Heart right ventricle (tissue), 16 donors: ENCODE results near the gene ZNRD2. TPM values are rescaled to one million over a fixed set of nuclear protein-coding genes. Genes with fewer than 3 reads are reported as not detected.

Source experiments
- ATAC-seq, 8 donors: fragments of 200-7000 bp; cut with Tn5 transposase; one replicate each; pipeline ENCODE4 v1.9.1; 2020; ENCODE audit warnings: mild to moderate bottlenecking in 8 of 8, moderate library complexity in 8 of 8, moderate number of reproducible peaks in 1 of 8
- DNase-seq, 2 donors: peaks; one replicate each; pipeline ENCODE4 v3.0.0-alpha.2; 2020
- H3K27ac ChIP-seq, 10 donors: fragments of 200-600 bp; sonication (generic) in 2 of 10; one replicate each; pipeline versions ENCODE4 v1.5.0 to v1.8.0; 2020 to 2022; ENCODE audit warnings: mild to moderate bottlenecking in 3 of 10
- H3K27me3 ChIP-seq, 7 donors: fragments of 200-600 bp; one replicate each; pipeline ENCODE4 v1.8.0; 2021 to 2022; ENCODE audit warnings: mild to moderate bottlenecking in 2 of 7
- H3K36me3 ChIP-seq, 9 donors: fragments of 200-600 bp; sonication (generic) in 1 of 9; one replicate each; pipeline versions ENCODE4 v1.5.0 to v1.8.0; 2020 to 2022; ENCODE audit warnings: mild to moderate bottlenecking in 2 of 9
- H3K4me1 ChIP-seq, 9 donors: fragments of 200-600 bp; sonication (generic) in 1 of 9; one replicate each; pipeline versions ENCODE4 v1.5.0 to v1.8.0; 2020 to 2022; ENCODE audit warnings: mild to moderate bottlenecking in 4 of 9
- H3K4me3 ChIP-seq, 10 donors: fragments of 200-600 bp; sonication (generic) in 2 of 10; one replicate each; pipeline versions ENCODE4 v1.5.0 to v1.8.0; 2020 to 2022; ENCODE audit warnings: mild to moderate bottlenecking in 7 of 10, moderate library complexity in 2 of 10
- H3K9me3 ChIP-seq, 11 donors: fragments of 200-600 bp in 10 of 11; sonication (generic) in 2 of 11; one replicate each; pipeline versions ENCODE4 v1.5.0 to v1.8.0; 2013 to 2022; ENCODE audit warnings: mild to moderate bottlenecking in 2 of 11, control low read depth in 1 of 11, moderate library complexity in 1 of 11
- CTCF ChIP-seq, 9 donors: fragments of 200-600 bp; sonication (generic) in 2 of 9; IDR thresholded peaks; one replicate each; pipeline versions ENCODE4 v1.5.0 to v1.8.0; 2021 to 2022; ENCODE audit warnings: antibody characterized with exemption in 9 of 9, mild to moderate bottlenecking in 5 of 9, moderate library complexity in 1 of 9
- WGBS, 2 donors: extraction: QIAGEN DNeasy Blood & Tissue Kit; methylation state at CpG; one replicate each; pipeline ENCODE4 v1.1.7; 2013; ENCODE audit warnings: inconsistent platforms in 1 of 2; 5-methylcytosine and 5-hydroxymethylcytosine counted together
- intact Hi-C, 10 donors: fragments of 100-400 bp; cut with DNase I; formaldehyde crosslinking; loops; one replicate each; pipeline versions ENCODE4 v1.11.1 to v1.14.2; 2022
- polyA plus RNA-seq, 2 donors: library from polyadenylated mRNA; stranded (reverse); fragments of 200-250 nt; gene quantifications; one replicate each; pipeline ENCODE4 v1.2.3, GENCODE V29; 2013
- total RNA-seq, 10 donors: library from RNA; stranded (reverse); fragmentation: NEBNext Ultra II Directional in 3 of 10; extraction: Animal tissue kit (Norgen Biotek cat#: 25700) in 3 of 10; gene quantifications; one replicate each; pipeline versions ENCODE4 v1.2.1 to v1.2.4, GENCODE V29; 2021 to 2023
- donor health status: Arrhythmogenic right ventricular cardiomyopathy.
- donor health status: ischemic (EF 13 %, LVEDD 7.1; RV severe dilation, severe dysfunction).
- donor health status: healthy with polysubstance abuse.
- donor health status: DM: no; HTN: yes; CAD: no.
- donor health status: DM: no; HTN: no; CAD: no.
- donor health status: ischemic (EF 25% LVEDD 6.9; RV normal size, moderate dysfunction).
- donor health status: ischemic (EF 25% LVEDD 5.7; RV mildly dilated, moderate dysfunction).
- donor health status: healthy.
- donor health status: DM: yes; HTN: yes; CAD: no.
- donor health status: Ischemic cardiomyopathy.
- donor health status: ischemic (EF 35%, LVEDD 5.7; RV mildly dilated, moderate dysfunction).
- donor health status: nonischemic (EF 11% LVEDD 7.7; RV severe dilation, severe dysfunction).
- donor health status: DM: yes; HTN: yes; CAD: no.
- donor health status: PGD.
- donor health status: ischemic (EF 29% LVEDD 5.4; RV normal size, mild dysfunction).
- donor health status: nonischemic (EF 23%, LVEDD 6.1; RV moderate dilation, normal function).

ZNRD2 gene
- total and polyA plus RNA-seq, 12 donors, result 23.7 to 92.0 (median 27.7) TPM

GRCh38 chr11:65537620-65538231, 32.6 kb upstream of the ZNRD2 start:
- Histone ChIP-seq H3K9me3 (no peaks in the 10 kb centered on the region), H3K4me3 (no peak overlapping the region), H3K27me3 (no peaks in the 10 kb centered on the region), H3K36me3 (peaks cover 0 to 72% (median 28%) of the 10 kb centered on the region in 9 donors), H3K27ac (peak overlapping the region in 1 of 10 donors; percentile 22), H3K4me1 (peaks cover 11 to 28% (median 21%) of the 10 kb centered on the region in 9 donors)
- WGBS, 2 donors, result 80 to 81% methylated on average over 18 of the region's 18 CpGs
- ATAC-seq, result no peak
- no peak for DNase-seq
- TF ChIP-seq CTCF (IDR thresholded peaks at IDR 0.05), result no peak
- intact Hi-C loops, result loop anchor here in 2 of 10 donors (5.0 to 10.0 kb wide), 2 partner anchors 35 to 47 kb away; partner anchors contain the start of genes FAM89B (in 1 of the 2) and ZNRD2 (in 1 of the 2)

- no peaks in the 10 kb centered on the region for H3K9me3 ChIP-seq
- peaks cover 0 to 72% (median 21%) of the 10 kb centered on the region in 9 donors for H3K36me3 ChIP-seq
- peaks cover 11 to 28% (median 21%) of the 10 kb centered on the region in 9 donors for H3K4me1 ChIP-seq
- H3K4me3 ChIP-seq, result no peak overlapping the region
- ATAC-seq (no peak), DNase-seq (no peak)
- peak overlapping the region in 1 of 10 donors; percentile 22 for H3K27ac ChIP-seq
- no peaks in the 10 kb centered on the region for H3K27me3 ChIP-seq
- intact Hi-C loops, result loop anchor here in 2 of 10 donors (5.0 to 10.0 kb wide), 2 partner anchors 34 to 46 kb away; partner anchors contain the start of genes FAM89B (in 1 of the 2) and ZNRD2 (in 1 of the 2)
- 83 to 86% methylated on average over 43 of the region's 43 CpGs for WGBS, 2 donors
- TF ChIP-seq CTCF (IDR thresholded peaks at IDR 0.05), result no peak
Measured at GRCh38 chr11:65538232-65538914, 31.9 kb upstream of the ZNRD2 start.

GRCh38 chr11:65538915-65539743, 31.1 kb upstream of the ZNRD2 start:
- Histone ChIP-seq H3K4me1 (peaks cover 11 to 28% (median 21%) of the 10 kb centered on the region in 9 donors), H3K9me3 (no peaks in the 10 kb centered on the region), H3K27ac (peak overlapping the region; percentile 74 to 94 (median 87)), H3K36me3 (peaks cover 0 to 72% (median 17%) of the 10 kb centered on the region in 9 donors), H3K4me3 (peak overlapping the region in 7 of 10 donors; percentile 45 to 71 (median 57)), H3K27me3 (no peaks in the 10 kb centered on the region)
- WGBS, 2 donors, result 81 to 83% methylated on average over 86 to 92 of the region's 92 CpGs
- DNase-seq (no peak), ATAC-seq (peak in 1 of 8 donors; percentile 0)
- TF ChIP-seq CTCF (IDR thresholded peaks at IDR 0.05), result no peak
- intact Hi-C loops, result loop anchor here in 2 of 10 donors (5.0 to 10.0 kb wide), 2 partner anchors 33 to 46 kb away; partner anchors contain the start of genes FAM89B (in 1 of the 2) and ZNRD2 (in 1 of the 2)
